GM12873 (cell line): Measurements from ENCODE around the gene OR51B2.

Experiments used
- TF ChIP-seq, protein P1 (sequence below): IDR thresholded peaks from 2 replicates; pipeline ENCODE4 v1.5.1; 2012; ENCODE audit warnings: low read depth, mild to moderate bottlenecking, moderate library complexity, low read length, control low read depth; ENCODE audit not compliant: insufficient read depth; ENCODE audit errors: missing control alignments

OR51B2 gene

DNA sequence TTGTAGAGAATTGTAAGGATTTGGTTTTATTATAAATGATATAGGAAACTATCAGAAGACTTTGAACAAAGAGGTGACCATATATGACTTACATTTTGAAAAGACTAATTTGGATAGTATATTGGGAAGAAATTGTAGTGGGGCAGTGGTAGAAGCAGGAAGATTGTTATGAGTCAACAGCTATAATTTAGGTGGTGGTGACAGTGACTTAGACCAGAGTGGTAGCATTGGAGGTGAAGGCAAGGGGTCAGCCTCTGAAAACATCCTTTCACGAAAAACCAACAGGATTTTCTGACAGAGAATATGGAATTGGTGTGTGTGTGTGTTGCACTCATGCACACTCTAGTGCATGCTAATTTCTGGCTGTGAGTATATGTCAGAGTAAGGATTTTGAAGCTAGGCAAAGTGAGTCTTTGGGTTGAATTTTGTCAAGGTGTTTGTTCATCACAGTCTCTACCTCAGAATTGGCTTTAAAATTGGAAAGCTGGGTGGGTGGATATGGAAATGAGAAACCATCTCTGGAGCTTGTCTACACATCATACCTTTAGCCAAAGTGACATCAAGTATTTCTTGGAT lies 46.2 kb downstream of the OR51B2 start:
- TF ChIP-seq, protein P1, sequence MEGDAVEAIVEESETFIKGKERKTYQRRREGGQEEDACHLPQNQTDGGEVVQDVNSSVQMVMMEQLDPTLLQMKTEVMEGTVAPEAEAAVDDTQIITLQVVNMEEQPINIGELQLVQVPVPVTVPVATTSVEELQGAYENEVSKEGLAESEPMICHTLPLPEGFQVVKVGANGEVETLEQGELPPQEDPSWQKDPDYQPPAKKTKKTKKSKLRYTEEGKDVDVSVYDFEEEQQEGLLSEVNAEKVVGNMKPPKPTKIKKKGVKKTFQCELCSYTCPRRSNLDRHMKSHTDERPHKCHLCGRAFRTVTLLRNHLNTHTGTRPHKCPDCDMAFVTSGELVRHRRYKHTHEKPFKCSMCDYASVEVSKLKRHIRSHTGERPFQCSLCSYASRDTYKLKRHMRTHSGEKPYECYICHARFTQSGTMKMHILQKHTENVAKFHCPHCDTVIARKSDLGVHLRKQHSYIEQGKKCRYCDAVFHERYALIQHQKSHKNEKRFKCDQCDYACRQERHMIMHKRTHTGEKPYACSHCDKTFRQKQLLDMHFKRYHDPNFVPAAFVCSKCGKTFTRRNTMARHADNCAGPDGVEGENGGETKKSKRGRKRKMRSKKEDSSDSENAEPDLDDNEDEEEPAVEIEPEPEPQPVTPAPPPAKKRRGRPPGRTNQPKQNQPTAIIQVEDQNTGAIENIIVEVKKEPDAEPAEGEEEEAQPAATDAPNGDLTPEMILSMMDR, result no peak

DNA sequence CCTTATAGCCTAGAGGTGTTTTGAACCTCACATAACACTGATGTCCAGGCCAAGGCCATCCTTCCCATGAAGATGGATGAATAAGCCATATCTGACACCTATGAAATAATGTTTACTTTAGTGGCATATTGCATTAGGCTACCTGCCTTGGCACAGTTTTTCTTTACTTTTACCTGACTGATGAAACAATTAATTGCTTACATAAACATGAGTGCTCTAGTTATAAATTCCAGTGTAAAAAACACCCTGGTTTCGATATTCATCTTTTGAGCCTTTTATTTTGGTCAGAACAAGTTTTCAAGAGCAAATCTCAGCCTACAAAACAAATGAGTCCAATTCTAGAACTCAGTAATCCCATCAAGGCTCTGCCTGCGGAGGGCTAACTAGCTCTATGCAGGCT lies 47.4 kb downstream of the OR51B2 start:
- TF ChIP-seq, protein P1, result no peak

DNA sequence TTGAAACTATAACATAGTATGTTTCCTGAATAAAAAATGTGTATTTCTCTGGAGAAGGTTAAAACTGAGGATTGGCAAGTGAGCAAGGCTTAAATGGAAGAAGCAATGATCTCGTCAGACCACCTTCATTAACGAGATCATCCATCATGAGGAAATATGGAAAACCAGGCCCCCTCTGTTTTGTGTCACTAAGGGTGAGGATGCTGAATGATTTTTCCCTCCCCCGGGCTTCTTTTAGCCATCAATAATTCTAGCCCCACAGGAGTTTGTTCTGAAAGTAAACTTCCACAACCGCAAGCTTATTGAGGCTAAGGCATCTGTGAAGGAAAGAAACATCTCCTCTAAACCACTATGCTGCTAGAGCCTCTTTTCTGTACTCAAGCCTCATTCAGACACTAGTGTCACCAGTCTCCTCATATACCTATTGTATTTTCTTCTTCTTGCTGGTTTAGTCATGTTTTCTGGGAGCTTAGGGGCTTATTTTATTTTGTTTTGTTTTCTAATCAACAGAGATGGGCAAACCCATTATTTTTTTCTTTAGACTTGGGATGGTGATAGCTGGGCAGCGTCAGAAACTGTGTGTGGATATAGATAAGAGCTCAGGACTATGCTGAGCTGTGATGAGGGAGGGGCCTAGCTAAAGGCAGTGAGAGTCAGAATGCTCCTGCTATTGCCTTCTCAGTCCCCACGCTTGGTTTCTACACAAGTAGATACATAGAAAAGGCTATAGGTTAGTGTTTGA lies 48.6 kb downstream of the OR51B2 start:
- TF ChIP-seq, protein P1, result no peak

DNA sequence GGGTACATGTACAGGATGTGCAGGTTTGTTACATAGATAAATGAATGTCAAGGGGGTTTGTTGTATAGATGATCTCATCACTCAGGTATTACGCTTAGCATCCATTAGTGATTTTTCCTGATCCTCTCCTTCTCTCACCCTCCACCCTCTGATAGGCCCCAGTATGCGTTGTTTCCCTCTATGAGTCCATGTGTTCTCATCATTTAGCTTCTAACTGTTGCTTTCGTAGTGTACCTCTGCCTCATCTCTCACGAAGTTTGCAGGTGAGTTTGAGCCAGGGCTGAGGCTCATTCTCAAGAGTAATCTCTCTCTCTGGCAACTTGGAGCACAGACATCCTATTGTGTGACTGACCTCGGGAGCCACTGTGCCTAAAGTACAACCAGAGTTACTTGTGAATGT lies 49.7 kb downstream of the OR51B2 start:
- TF ChIP-seq, protein P1, result no peak
